Fibroblast of lung (primary cell): ENCODE data around the gene ACAN.

ENCODE experiments used
- CTCF ChIP-seq, 2 donors: IDR thresholded peaks in 1 of 2; conservative IDR thresholded peaks in 1 of 2; 1 replicate in 1 of 2; 2 replicates in 1 of 2; pipeline ENCODE4 v1.5.1; 2011 to 2012; ENCODE audit warnings: low read length in 2 of 2, control low read depth in 1 of 2, inconsistent platforms in 1 of 2, low read depth in 1 of 2, mild to moderate bottlenecking in 1 of 2
- EZH2 ChIP-seq: IDR thresholded peaks from 2 replicates; pipeline ENCODE4 v1.5.1; 2012; ENCODE audit warnings: low read length, control low read depth, mild to moderate bottlenecking; ENCODE audit errors: missing control alignments

- TF ChIP-seq CTCF (conservative IDR thresholded peaks at IDR 0.05 in 1 of 2, IDR thresholded peaks at IDR 0.05 in 1 of 2; ENCODE audit: low read depth in 1 of 2, low read length in 2 of 2) (no peak), EZH2 (no peak)
Observed at GRCh38 chr15:88769161-88769971, 33.9 kb upstream of the ACAN start.
